GM12878 (cell line): ENCODE results near the gene COPS3. TPM values are rescaled to one million over a fixed set of nuclear protein-coding genes. Genes with fewer than 3 reads are reported as not detected.
A peak's percentile ranks its signal among the peaks of the same experiment; 100 is the strongest.

Experiments used
- ATAC-seq: fragments of 200-7000 bp; cut with Tn5 transposase; 3 replicates; pipeline ENCODE4 v1.9.1; 2020; ENCODE audit warnings: mild to moderate bottlenecking, moderate library complexity
- BruUV-seq: library from RNA; stranded (reverse); fragments of 400-500 nt; replicated peaks from 2 replicates; lab custom pipeline; 2021; lab: Mats Ljungman, UMichigan
- CTCF ChIA-PET: fragments of 300-600 bp; sonication (Branson Sonifier 250); formaldehyde crosslinking; extraction: SDS; loops from one replicate; lab custom pipeline; 2021; ENCODE audit warnings: inconsistent platforms; lab: Yijun Ruan, JAX
- POLR2A ChIA-PET: fragments of 350-600 bp; formaldehyde crosslinking; extraction: SDS; loops from one replicate; lab custom pipeline; 2021; ENCODE audit warnings: inconsistent platforms; lab: Charles Lee
- RAD21 ChIA-PET: fragments of 300-600 bp; sonication (Branson Sonifier 250); formaldehyde crosslinking; loops from one replicate; lab custom pipeline; 2023; ENCODE audit warnings: antibody characterized with exemption; ENCODE audit not compliant: unreplicated experiment; lab: Charles Lee
- SMC1A ChIA-PET: fragments of 300-600 bp; sonication (Branson Sonifier 250); formaldehyde crosslinking; loops from one replicate; lab custom pipeline; 2023; ENCODE audit not compliant: unreplicated experiment, uncharacterized antibody; lab: Charles Lee
- DNase-seq: peaks from one replicate; pipeline ENCODE4 v3.0.0-alpha.2; 2011; ENCODE audit warnings: low read depth, low spot score
- FAIRE-seq: peaks from 3 replicates; lab custom pipeline; 2011; peaks lifted over from hg19 to GRCh38; lab: Jason Lieb, UNC
- H2AFZ ChIP-seq: 2 replicates; pipeline ENCODE4 v1.6.0; 2011; ENCODE audit warnings: low read depth, low read length, control low read depth; ENCODE audit not compliant: control insufficient read depth
- H3K27ac ChIP-seq: 2 replicates; pipeline ENCODE4 v1.5.1; 2011; ENCODE audit warnings: control low read depth; ENCODE audit not compliant: control insufficient read depth, insufficient read depth
- H3K27me3 ChIP-seq, 2 experiments: replicated peaks in 1 of 2; 2 replicates each; pipeline versions ENCODE4 v1.6.0 to v1.6.1; 2011; ENCODE audit warnings: low read length in 1 of 2; ENCODE audit not compliant: control insufficient read depth in 2 of 2, insufficient read depth in 2 of 2
- H3K36me3 ChIP-seq, 2 experiments: 2 replicates each; pipeline ENCODE4 v1.5.1; 2011; ENCODE audit warnings: low read length in 1 of 2; ENCODE audit not compliant: control insufficient read depth in 2 of 2, insufficient read depth in 2 of 2
- H3K4me1 ChIP-seq: 2 replicates; pipeline ENCODE4 v1.6.1; 2011; ENCODE audit warnings: mild to moderate bottlenecking, low read length, moderate library complexity, mixed read lengths; ENCODE audit not compliant: control insufficient read depth, insufficient read depth
- H3K4me2 ChIP-seq: 2 replicates; pipeline ENCODE4 v1.6.0; 2011; ENCODE audit warnings: control low read depth; ENCODE audit not compliant: control insufficient read depth, insufficient read depth
- H3K4me3 ChIP-seq: fragments of 200-600 bp; sonication (generic); 2 replicates; pipeline ENCODE4 v1.5.1; 2016
- H3K79me2 ChIP-seq: 2 replicates; pipeline ENCODE4 v1.6.0; 2011; ENCODE audit warnings: low read length; ENCODE audit not compliant: control insufficient read depth, insufficient read depth
- H3K9ac ChIP-seq: 2 replicates; pipeline ENCODE4 v1.8.0; 2011; ENCODE audit warnings: low read length, control low read depth, mixed read lengths; ENCODE audit not compliant: control insufficient read depth, insufficient read depth
- H3K9me3 ChIP-seq: replicated peaks from 3 replicates; pipeline ENCODE4 v1.5.1; 2011; ENCODE audit warnings: mild to moderate bottlenecking, low read length; ENCODE audit not compliant: control insufficient read depth, insufficient read depth
- H4K20me1 ChIP-seq: 2 replicates; pipeline ENCODE4 v1.6.0; 2011; ENCODE audit not compliant: control insufficient read depth, insufficient read depth
- CBX3 ChIP-seq: fragments of 200-600 bp; sonication (generic); IDR thresholded peaks from 2 replicates; pipeline ENCODE4 v1.6.1; 2016; ENCODE audit warnings: low read depth, borderline replicate concordance
- FOS ChIP-seq: IDR thresholded peaks from 3 replicates; pipeline ENCODE4 v1.6.1; 2011; ENCODE audit warnings: borderline replicate concordance; ENCODE audit not compliant: insufficient read length; ENCODE audit errors: extremely low read depth
- RB1 ChIP-seq: fragments of 450-650 bp; formaldehyde crosslinking; IDR thresholded peaks from 2 replicates; pipeline ENCODE4 v1.6.1; 2017; ENCODE audit warnings: mild to moderate bottlenecking, borderline replicate concordance
- ZNF622 ChIP-seq: fragments of 450-650 bp; IDR thresholded peaks from 2 replicates; pipeline ENCODE4 v1.6.1; 2017; ENCODE audit warnings: mild to moderate bottlenecking, inconsistent platforms
- WGBS: methylation state at CpG from one replicate; pipeline ENCODE4 v1.1.6; 2016; ENCODE audit warnings: low lambda C conversion rate; ENCODE audit not compliant: insufficient replicate concordance, insufficient coverage; ENCODE audit errors: missing lambda C conversion rate; 5-methylcytosine and 5-hydroxymethylcytosine counted together
- in situ Hi-C: fragments of 300-500 bp; cut with MboI; formaldehyde crosslinking; loops from 9 replicates; pipeline ENCODE4 v1.14.3; 2018; ENCODE audit warnings: mixed read lengths
- intact Hi-C: fragments of 100-400 bp; cut with micrococcal nuclease; formaldehyde crosslinking; loops from one replicate; pipeline ENCODE4 v1.14.2; 2022; ENCODE audit not compliant: unreplicated experiment
- polyA plus RNA-seq, 11 experiments: library from polyadenylated mRNA; depleted of rRNA in 4 of 11; unstranded in 6 of 11; stranded (reverse) in 5 of 11; fragments of >200 nt; fragmentation: Nextera tagmentation in 4 of 11; fragmentation: Illumina TruSeq in 1 of 11; extraction: Ambion mirVana in 4 of 11; extraction: Trizol in 1 of 11; gene quantifications; 1 replicate in 1 of 11; 2 replicates in 10 of 11; pipeline versions ENCODE4 v1.2.1 to v1.2.3, GENCODE V29; 2011 to 2016; ENCODE audit warnings: inconsistent platforms in 2 of 11, missing spikeins in 2 of 11, low read depth in 1 of 11
- total RNA-seq, 4 experiments: library from RNA; depleted of rRNA in 3 of 4; stranded (reverse); fragments of >200 nt in 3 of 4; fragmentation: Illumina TruSeq in 1 of 4; extraction: Trizol in 1 of 4; gene quantifications; 2 replicates each; pipeline versions ENCODE4 v1.2.1 to v1.2.3, GENCODE V29; 2013 to 2021
- TF ChIP-seq, protein P1 (sequence below): fragments of 150-350 bp; IDR thresholded peaks from 2 replicates; pipeline ENCODE4 v1.6.1; 2016; ENCODE audit warnings: low read depth, low read length
- TF ChIP-seq, protein P2 (sequence below): fragments of 450-650 bp; IDR thresholded peaks from 2 replicates; pipeline ENCODE4 v1.6.1; 2017; ENCODE audit warnings: mild to moderate bottlenecking
- TF ChIP-seq, protein P3 (sequence below): fragments of 450-650 bp; formaldehyde crosslinking; IDR thresholded peaks from 2 replicates; pipeline ENCODE4 v1.4.0; 2022; ENCODE audit warnings: mild to moderate bottlenecking, moderate library complexity
- TF ChIP-seq, protein P4 (sequence below): fragments of 450-650 bp; IDR thresholded peaks from 2 replicates; pipeline ENCODE4 v1.6.1; 2017; ENCODE audit warnings: mild to moderate bottlenecking, moderate library complexity

The COPS3 gene
- total and polyA plus RNA-seq, 10 of the 15 experiments (the other 5 are each of a cell fraction or from before 2014, with no cell fraction given) = 99.7 to 187 (median 133) TPM

DNA sequence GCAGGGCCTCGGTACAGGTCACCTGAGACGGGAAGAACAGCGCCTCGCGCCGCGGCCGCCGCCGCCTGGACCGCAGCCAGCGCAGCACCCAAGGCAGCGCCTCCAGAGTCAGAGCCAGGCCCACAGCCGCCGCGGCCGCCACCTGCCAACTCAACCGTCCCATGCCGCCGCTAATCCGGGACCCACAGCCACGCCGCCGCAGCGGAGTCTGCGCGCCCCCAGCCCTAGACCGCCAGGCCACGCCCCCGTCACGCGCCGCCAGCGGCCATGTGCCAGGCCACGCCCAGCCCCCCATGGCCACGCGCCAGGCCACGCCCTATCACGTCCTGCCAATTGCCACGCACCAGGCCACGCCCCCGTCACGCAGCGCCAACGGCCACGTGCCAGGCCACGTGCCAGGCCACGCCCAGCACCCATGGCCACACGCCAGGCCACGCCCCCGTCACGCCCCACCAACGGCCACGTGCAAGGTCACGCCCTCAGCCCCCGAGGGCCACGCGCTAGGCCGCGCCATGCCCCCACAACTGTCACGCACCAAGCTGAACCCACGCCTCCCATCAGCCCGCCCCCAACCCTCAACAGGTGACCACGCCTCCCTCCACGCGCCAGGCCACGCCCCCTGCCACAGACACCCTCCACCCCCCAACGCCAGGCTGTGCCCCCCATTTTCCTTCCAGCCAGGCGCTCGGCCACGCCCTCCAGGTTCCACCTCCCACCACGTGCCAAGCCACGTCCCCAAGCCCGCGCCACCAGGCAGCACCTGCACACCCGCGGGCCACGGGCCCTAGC, 74.7 kb downstream of the COPS3 start, which contains the start of gene PLD6:
PLD6 (minus strand) TSS at position 210 of the 789 bp plus-strand sequence; CDS start at position 163, 47 bp downstream.
- no peaks in the 10 kb centered on the region for H4K20me1 ChIP-seq
- H3K9ac ChIP-seq = peak within 1 kb of the TSS; percentile 81
- ChIA-PET SMC1A (no interaction called here), POLR2A (interaction anchor here (1.0 to 1.1 kb wide), 2 partner anchors 15 to 25 kb away, joined by 3 to 4 read pairs; no protein-coding TSS in a partner anchor), CTCF (interaction anchor here (1.4 to 1.5 kb wide), 2 partner anchors 11 to 16 kb away, joined by 3 read pairs; no protein-coding TSS in a partner anchor), RAD21 (interaction anchor here (1.2 kb wide), 1 partner anchor 41 kb away, joined by 4 read pairs; no protein-coding TSS in a partner anchor)
- BruUV-seq = no TSS peak
- intact Hi-C loops = loop anchor here (1.0 to 10.0 kb wide), 3 partner anchors 31 to 202 kb away; partner anchors contain the start of genes FLCN and NT5M
- H3K4me2 ChIP-seq = peak within 1 kb of the TSS; percentile 99
- ATAC-seq = peak; percentile 83
- 13% methylated on average over 59 of the region's 78 CpGs for WGBS
- H3K9me3 ChIP-seq = no peaks in the 10 kb centered on the region
- H3K4me3 ChIP-seq = peak within 1 kb of the TSS; percentile 74
- DNase-seq = peak; percentile 72
- peak; percentile 96 for FAIRE-seq
- peaks cover 9% of the 10 kb centered on the region; the same call in 1 of the 2 replicates for H3K4me1 ChIP-seq
- peak within 1 kb of the TSS; percentile 80 for H2AFZ ChIP-seq
- peak within 1 kb of the TSS; percentile 58 for H3K27ac ChIP-seq
- no peaks in the 10 kb centered on the region for H3K27me3 ChIP-seq
- in situ Hi-C loops = no loop called here
- H3K36me3 ChIP-seq = peaks cover 2 to 7% of the 10 kb centered on the region in 2 experiments
- peaks cover 32% of the 10 kb centered on the region for H3K79me2 ChIP-seq
- TF ChIP-seq, protein P1, sequence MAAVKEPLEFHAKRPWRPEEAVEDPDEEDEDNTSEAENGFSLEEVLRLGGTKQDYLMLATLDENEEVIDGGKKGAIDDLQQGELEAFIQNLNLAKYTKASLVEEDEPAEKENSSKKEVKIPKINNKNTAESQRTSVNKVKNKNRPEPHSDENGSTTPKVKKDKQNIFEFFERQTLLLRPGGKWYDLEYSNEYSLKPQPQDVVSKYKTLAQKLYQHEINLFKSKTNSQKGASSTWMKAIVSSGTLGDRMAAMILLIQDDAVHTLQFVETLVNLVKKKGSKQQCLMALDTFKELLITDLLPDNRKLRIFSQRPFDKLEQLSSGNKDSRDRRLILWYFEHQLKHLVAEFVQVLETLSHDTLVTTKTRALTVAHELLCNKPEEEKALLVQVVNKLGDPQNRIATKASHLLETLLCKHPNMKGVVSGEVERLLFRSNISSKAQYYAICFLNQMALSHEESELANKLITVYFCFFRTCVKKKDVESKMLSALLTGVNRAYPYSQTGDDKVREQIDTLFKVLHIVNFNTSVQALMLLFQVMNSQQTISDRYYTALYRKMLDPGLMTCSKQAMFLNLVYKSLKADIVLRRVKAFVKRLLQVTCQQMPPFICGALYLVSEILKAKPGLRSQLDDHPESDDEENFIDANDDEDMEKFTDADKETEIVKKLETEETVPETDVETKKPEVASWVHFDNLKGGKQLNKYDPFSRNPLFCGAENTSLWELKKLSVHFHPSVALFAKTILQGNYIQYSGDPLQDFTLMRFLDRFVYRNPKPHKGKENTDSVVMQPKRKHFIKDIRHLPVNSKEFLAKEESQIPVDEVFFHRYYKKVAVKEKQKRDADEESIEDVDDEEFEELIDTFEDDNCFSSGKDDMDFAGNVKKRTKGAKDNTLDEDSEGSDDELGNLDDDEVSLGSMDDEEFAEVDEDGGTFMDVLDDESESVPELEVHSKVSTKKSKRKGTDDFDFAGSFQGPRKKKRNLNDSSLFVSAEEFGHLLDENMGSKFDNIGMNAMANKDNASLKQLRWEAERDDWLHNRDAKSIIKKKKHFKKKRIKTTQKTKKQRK = no peak
- no peak for TF ChIP-seq RB1
- TF ChIP-seq FOS = peak; percentile 69
- TF ChIP-seq ZNF622 = no peak
- TF ChIP-seq, protein P2, sequence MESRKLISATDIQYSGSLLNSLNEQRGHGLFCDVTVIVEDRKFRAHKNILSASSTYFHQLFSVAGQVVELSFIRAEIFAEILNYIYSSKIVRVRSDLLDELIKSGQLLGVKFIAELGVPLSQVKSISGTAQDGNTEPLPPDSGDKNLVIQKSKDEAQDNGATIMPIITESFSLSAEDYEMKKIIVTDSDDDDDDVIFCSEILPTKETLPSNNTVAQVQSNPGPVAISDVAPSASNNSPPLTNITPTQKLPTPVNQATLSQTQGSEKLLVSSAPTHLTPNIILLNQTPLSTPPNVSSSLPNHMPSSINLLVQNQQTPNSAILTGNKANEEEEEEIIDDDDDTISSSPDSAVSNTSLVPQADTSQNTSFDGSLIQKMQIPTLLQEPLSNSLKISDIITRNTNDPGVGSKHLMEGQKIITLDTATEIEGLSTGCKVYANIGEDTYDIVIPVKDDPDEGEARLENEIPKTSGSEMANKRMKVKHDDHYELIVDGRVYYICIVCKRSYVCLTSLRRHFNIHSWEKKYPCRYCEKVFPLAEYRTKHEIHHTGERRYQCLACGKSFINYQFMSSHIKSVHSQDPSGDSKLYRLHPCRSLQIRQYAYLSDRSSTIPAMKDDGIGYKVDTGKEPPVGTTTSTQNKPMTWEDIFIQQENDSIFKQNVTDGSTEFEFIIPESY = 0 out of 2 replicates have a peak, but pooled peaks have one; percentile 86
- TF ChIP-seq, protein P3, sequence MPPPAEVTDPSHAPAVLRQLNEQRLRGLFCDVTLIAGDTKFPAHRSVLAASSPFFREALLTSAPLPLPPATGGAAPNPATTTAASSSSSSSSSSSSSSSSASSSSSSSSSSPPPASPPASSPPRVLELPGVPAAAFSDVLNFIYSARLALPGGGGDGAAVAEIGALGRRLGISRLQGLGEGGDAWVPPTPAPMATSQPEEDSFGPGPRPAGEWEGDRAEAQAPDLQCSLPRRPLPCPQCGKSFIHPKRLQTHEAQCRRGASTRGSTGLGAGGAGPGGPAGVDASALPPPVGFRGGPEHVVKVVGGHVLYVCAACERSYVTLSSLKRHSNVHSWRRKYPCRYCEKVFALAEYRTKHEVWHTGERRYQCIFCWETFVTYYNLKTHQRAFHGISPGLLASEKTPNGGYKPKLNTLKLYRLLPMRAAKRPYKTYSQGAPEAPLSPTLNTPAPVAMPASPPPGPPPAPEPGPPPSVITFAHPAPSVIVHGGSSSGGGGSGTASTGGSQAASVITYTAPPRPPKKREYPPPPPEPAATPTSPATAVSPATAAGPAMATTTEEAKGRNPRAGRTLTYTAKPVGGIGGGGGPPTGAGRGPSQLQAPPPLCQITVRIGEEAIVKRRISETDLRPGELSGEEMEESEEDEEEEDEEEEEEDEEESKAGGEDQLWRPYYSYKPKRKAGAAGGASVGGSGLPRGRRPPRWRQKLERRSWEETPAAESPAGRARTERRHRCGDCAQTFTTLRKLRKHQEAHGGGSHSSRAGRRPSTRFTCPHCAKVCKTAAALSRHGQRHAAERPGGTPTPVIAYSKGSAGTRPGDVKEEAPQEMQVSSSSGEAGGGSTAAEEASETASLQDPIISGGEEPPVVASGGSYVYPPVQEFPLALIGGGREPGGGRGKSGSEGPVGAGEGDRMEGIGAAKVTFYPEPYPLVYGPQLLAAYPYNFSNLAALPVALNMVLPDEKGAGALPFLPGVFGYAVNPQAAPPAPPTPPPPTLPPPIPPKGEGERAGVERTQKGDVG (CRISPR knock-in tag) = no peak
- no peak for TF ChIP-seq CBX3
- TF ChIP-seq, protein P4, sequence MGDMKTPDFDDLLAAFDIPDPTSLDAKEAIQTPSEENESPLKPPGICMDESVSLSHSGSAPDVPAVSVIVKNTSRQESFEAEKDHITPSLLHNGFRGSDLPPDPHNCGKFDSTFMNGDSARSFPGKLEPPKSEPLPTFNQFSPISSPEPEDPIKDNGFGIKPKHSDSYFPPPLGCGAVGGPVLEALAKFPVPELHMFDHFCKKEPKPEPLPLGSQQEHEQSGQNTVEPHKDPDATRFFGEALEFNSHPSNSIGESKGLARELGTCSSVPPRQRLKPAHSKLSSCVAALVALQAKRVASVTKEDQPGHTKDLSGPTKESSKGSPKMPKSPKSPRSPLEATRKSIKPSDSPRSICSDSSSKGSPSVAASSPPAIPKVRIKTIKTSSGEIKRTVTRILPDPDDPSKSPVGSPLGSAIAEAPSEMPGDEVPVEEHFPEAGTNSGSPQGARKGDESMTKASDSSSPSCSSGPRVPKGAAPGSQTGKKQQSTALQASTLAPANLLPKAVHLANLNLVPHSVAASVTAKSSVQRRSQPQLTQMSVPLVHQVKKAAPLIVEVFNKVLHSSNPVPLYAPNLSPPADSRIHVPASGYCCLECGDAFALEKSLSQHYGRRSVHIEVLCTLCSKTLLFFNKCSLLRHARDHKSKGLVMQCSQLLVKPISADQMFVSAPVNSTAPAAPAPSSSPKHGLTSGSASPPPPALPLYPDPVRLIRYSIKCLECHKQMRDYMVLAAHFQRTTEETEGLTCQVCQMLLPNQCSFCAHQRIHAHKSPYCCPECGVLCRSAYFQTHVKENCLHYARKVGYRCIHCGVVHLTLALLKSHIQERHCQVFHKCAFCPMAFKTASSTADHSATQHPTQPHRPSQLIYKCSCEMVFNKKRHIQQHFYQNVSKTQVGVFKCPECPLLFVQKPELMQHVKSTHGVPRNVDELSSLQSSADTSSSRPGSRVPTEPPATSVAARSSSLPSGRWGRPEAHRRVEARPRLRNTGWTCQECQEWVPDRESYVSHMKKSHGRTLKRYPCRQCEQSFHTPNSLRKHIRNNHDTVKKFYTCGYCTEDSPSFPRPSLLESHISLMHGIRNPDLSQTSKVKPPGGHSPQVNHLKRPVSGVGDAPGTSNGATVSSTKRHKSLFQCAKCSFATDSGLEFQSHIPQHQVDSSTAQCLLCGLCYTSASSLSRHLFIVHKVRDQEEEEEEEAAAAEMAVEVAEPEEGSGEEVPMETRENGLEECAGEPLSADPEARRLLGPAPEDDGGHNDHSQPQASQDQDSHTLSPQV = no peak
